Measurements from ENCODE around the gene BBS2. TPM values are rescaled to one million over a fixed set of nuclear protein-coding genes. Genes with fewer than 3 reads are reported as not detected.
A peak's percentile ranks its signal among the peaks of the same experiment; 100 is the strongest.

Gene BBS2
- total and polyA plus RNA-seq, 2 of the 13 experiments (the other 11 are each of a cell fraction or from before 2014, with no cell fraction given): 59.7 to 68.3 TPM

GRCh38 chr16:56519459-56520250, at the start of gene BBS2 (continued):
- TF ChIP-seq GABPB1 (CRISPR knock-in tag; IDR thresholded peaks at IDR 0.05): peak; percentile 87
- TF ChIP-seq RFXANK (CRISPR knock-in tag; IDR thresholded peaks at IDR 0.05): no peak
- TF ChIP-seq ZXDC (CRISPR knock-in tag; IDR thresholded peaks at IDR 0.05): no peak; the same call in 1 of the 2 replicates
- TF ChIP-seq ZHX2 (IDR thresholded peaks at IDR 0.05; ENCODE audit: low read depth): 0 out of 2 replicates have a peak, but pooled peaks have one; percentile 26
- TF ChIP-seq ZHX2 (CRISPR knock-in tag; IDR thresholded peaks at IDR 0.05; ENCODE audit: borderline replicate concordance): no peak
- TF ChIP-seq KLF6 (CRISPR knock-in tag; IDR thresholded peaks at IDR 0.05): peak; percentile 1
- TF ChIP-seq, protein P1, sequence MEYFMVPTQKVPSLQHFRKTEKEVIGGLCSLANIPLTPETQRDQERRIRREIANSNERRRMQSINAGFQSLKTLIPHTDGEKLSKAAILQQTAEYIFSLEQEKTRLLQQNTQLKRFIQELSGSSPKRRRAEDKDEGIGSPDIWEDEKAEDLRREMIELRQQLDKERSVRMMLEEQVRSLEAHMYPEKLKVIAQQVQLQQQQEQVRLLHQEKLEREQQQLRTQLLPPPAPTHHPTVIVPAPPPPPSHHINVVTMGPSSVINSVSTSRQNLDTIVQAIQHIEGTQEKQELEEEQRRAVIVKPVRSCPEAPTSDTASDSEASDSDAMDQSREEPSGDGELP (IDR thresholded peaks at IDR 0.05; ENCODE audit: borderline replicate concordance, low read depth): no peak
- no peak for TF ChIP-seq SP1 (IDR thresholded peaks at IDR 0.05)
- TF ChIP-seq SP1 (CRISPR knock-in tag; IDR thresholded peaks at IDR 0.05): 0 out of 2 replicates have a peak, but pooled peaks have one; percentile 5
- TF ChIP-seq, protein P2, sequence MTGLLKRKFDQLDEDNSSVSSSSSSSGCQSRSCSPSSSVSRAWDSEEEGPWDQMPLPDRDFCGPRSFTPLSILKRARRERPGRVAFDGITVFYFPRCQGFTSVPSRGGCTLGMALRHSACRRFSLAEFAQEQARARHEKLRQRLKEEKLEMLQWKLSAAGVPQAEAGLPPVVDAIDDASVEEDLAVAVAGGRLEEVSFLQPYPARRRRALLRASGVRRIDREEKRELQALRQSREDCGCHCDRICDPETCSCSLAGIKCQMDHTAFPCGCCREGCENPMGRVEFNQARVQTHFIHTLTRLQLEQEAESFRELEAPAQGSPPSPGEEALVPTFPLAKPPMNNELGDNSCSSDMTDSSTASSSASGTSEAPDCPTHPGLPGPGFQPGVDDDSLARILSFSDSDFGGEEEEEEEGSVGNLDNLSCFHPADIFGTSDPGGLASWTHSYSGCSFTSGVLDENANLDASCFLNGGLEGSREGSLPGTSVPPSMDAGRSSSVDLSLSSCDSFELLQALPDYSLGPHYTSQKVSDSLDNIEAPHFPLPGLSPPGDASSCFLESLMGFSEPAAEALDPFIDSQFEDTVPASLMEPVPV (CRISPR knock-in tag; IDR thresholded peaks at IDR 0.05): peak; percentile 85; the same call in 1 of the 2 replicates
- TF ChIP-seq REPIN1 (CRISPR knock-in tag; IDR thresholded peaks at IDR 0.05; ENCODE audit: borderline replicate concordance, low read depth): peak; percentile 78; the same call in 1 of the 2 replicates
- TF ChIP-seq USF2 (IDR thresholded peaks at IDR 0.05; ENCODE audit: low read depth, low read length): no peak
- no peak; the same call in 1 of the 2 replicates for TF ChIP-seq USF2 (CRISPR knock-in tag; IDR thresholded peaks at IDR 0.05; ENCODE audit: borderline replicate concordance)

All from HepG2 (cell line).